GM12891 (cell line): Measurements from ENCODE around the gene TEAD1.

Source experiments
- POLR2A ChIP-seq: IDR thresholded peaks from 2 replicates; pipeline ENCODE4 v1.6.1; 2011; ENCODE audit warnings: low read depth, low read length, control low read depth
- POLR2AphosphoS5 ChIP-seq: IDR thresholded peaks from 2 replicates; pipeline ENCODE4 v1.6.1; 2011; ENCODE audit warnings: low read depth, low read length, control low read depth
- TAF1 ChIP-seq: IDR thresholded peaks from 2 replicates; pipeline ENCODE4 v1.6.1; 2011; ENCODE audit warnings: low read depth, low read length, control low read depth

GRCh38 chr11:12733091-12733490 lies 58.9 kb downstream of the TEAD1 start:
- TF ChIP-seq TAF1 (no peak), POLR2A (no peak), POLR2AphosphoS5 (no peak)
